ENCODE results near the gene SMARCA2.

SMARCA2 gene

GRCh38 chr9:2191609-2191972, 176.4 kb downstream of the SMARCA2 start:
- DNase-seq, result no peak
- Mint-ChIP-seq H3K9me3 (no peaks in the 10 kb centered on the region), H3K4me1 (peaks cover 13% of the 10 kb centered on the region), H3K27me3 (no peaks in the 10 kb centered on the region), H3K4me3 (no peak overlapping the region), H3K36me3 (ENCODE audit: low read depth) (peaks cover 62% of the 10 kb centered on the region), H3K27ac (peak overlapping the region; percentile 80)
- no peak for ATAC-seq

GRCh38 chr9:2192356-2192979, 177.3 kb downstream of the SMARCA2 start:
- no peaks in the 10 kb centered on the region for H3K27me3 Mint-ChIP-seq
- peaks cover 64% of the 10 kb centered on the region for H3K36me3 Mint-ChIP-seq (ENCODE audit: low read depth)
- DNase-seq (no peak), ATAC-seq (peak; percentile 72)
- H3K4me1 Mint-ChIP-seq, result peaks cover 13% of the 10 kb centered on the region
- no peaks in the 10 kb centered on the region for H3K9me3 Mint-ChIP-seq
- H3K27ac Mint-ChIP-seq, result peak overlapping the region; percentile 80
- H3K4me3 Mint-ChIP-seq, result no peak overlapping the region

- Mint-ChIP-seq H3K9me3 (peaks cover 4% of the 10 kb centered on the region), H3K27me3 (no peaks in the 10 kb centered on the region), H3K4me1 (peaks cover 13% of the 10 kb centered on the region), H3K27ac (no peak overlapping the region), H3K36me3 (ENCODE audit: low read depth) (peaks cover 69% of the 10 kb centered on the region), H3K4me3 (no peak overlapping the region)
- ATAC-seq (no peak), DNase-seq (no peak)
Observed at GRCh38 chr9:2193552-2193951, 178.4 kb downstream of the SMARCA2 start.

- H3K27me3 Mint-ChIP-seq, result no peaks in the 10 kb centered on the region
- no peak for DNase-seq
- H3K36me3 Mint-ChIP-seq (ENCODE audit: low read depth), result peaks cover 70% of the 10 kb centered on the region
- no peak overlapping the region for H3K4me3 Mint-ChIP-seq
- no peak overlapping the region for H3K27ac Mint-ChIP-seq
- peaks cover 17% of the 10 kb centered on the region for H3K9me3 Mint-ChIP-seq
- H3K4me1 Mint-ChIP-seq, result peaks cover 22% of the 10 kb centered on the region
- no peak for ATAC-seq
Observed at GRCh38 chr9:2195211-2195610, 180.1 kb downstream of the SMARCA2 start.

GRCh38 chr9:2196757-2197156, 181.6 kb downstream of the SMARCA2 start:
- H3K4me1 Mint-ChIP-seq, result peaks cover 21% of the 10 kb centered on the region
- no peak overlapping the region for H3K27ac Mint-ChIP-seq
- no peak overlapping the region for H3K4me3 Mint-ChIP-seq
- peaks cover 67% of the 10 kb centered on the region for H3K36me3 Mint-ChIP-seq (ENCODE audit: low read depth)
- peaks cover 26% of the 10 kb centered on the region for H3K9me3 Mint-ChIP-seq
- ATAC-seq, result no peak
- no peaks in the 10 kb centered on the region for H3K27me3 Mint-ChIP-seq
- no peak for DNase-seq

GRCh38 chr9:2198956-2199635, 183.9 kb downstream of the SMARCA2 start:
- Mint-ChIP-seq H3K27ac (peak overlapping the region; percentile 49), H3K4me3 (no peak overlapping the region), H3K27me3 (no peaks in the 10 kb centered on the region), H3K36me3 (ENCODE audit: low read depth) (peaks cover 52% of the 10 kb centered on the region), H3K4me1 (peaks cover 9% of the 10 kb centered on the region), H3K9me3 (peaks cover 33% of the 10 kb centered on the region)
- ATAC-seq, result no peak
- DNase-seq, result no peak

GRCh38 chr9:2199999-2200796, 185.1 kb downstream of the SMARCA2 start:
- Mint-ChIP-seq H3K4me1 (peaks cover 9% of the 10 kb centered on the region), H3K27ac (peak overlapping the region; percentile 49), H3K36me3 (ENCODE audit: low read depth) (peaks cover 44% of the 10 kb centered on the region), H3K27me3 (no peaks in the 10 kb centered on the region), H3K4me3 (no peak overlapping the region), H3K9me3 (peaks cover 33% of the 10 kb centered on the region)
- ATAC-seq (no peak), DNase-seq (no peak)

GRCh38 chr9:2208465-2208864, 193.3 kb downstream of the SMARCA2 start:
- Mint-ChIP-seq H3K4me1 (peaks cover 2% of the 10 kb centered on the region), H3K27ac (no peak overlapping the region), H3K36me3 (ENCODE audit: low read depth) (peaks cover 2% of the 10 kb centered on the region), H3K4me3 (no peak overlapping the region), H3K9me3 (no peaks in the 10 kb centered on the region), H3K27me3 (no peaks in the 10 kb centered on the region)
- DNase-seq (no peak), ATAC-seq (no peak)

- H3K9me3 Mint-ChIP-seq, result no peaks in the 10 kb centered on the region
- no peak for ATAC-seq
- DNase-seq, result no peak
- H3K4me1 Mint-ChIP-seq, result peaks cover 2% of the 10 kb centered on the region
- no peaks in the 10 kb centered on the region for H3K36me3 Mint-ChIP-seq (ENCODE audit: low read depth)
- no peak overlapping the region for H3K4me3 Mint-ChIP-seq
- H3K27me3 Mint-ChIP-seq, result no peaks in the 10 kb centered on the region
- H3K27ac Mint-ChIP-seq, result no peak overlapping the region
Observed at GRCh38 chr9:2208991-2209390, 193.8 kb downstream of the SMARCA2 start.

GRCh38 chr9:2209400-2209799, 194.3 kb downstream of the SMARCA2 start:
- DNase-seq (no peak), ATAC-seq (no peak)
- H3K36me3 Mint-ChIP-seq (ENCODE audit: low read depth), result no peaks in the 10 kb centered on the region
- H3K27me3 Mint-ChIP-seq, result no peaks in the 10 kb centered on the region
- no peaks in the 10 kb centered on the region for H3K9me3 Mint-ChIP-seq
- no peak overlapping the region for H3K4me3 Mint-ChIP-seq
- no peak overlapping the region for H3K27ac Mint-ChIP-seq
- H3K4me1 Mint-ChIP-seq, result peaks cover 2% of the 10 kb centered on the region

GRCh38 chr9:2210201-2210600, 195.1 kb downstream of the SMARCA2 start:
- Mint-ChIP-seq H3K4me3 (no peak overlapping the region), H3K36me3 (ENCODE audit: low read depth) (no peaks in the 10 kb centered on the region)
- ATAC-seq, result no peak

GRCh38 chr9:2213830-2214468, 198.8 kb downstream of the SMARCA2 start:
- no peak overlapping the region for H3K4me3 Mint-ChIP-seq
- H3K4me1 Mint-ChIP-seq, result peaks cover 2% of the 10 kb centered on the region
- DNase-seq (no peak), ATAC-seq (no peak)
- no peaks in the 10 kb centered on the region for H3K27me3 Mint-ChIP-seq
- no peak overlapping the region for H3K27ac Mint-ChIP-seq
- H3K36me3 Mint-ChIP-seq (ENCODE audit: low read depth), result no peaks in the 10 kb centered on the region
- no peaks in the 10 kb centered on the region for H3K9me3 Mint-ChIP-seq

More at GRCh38 chr9:2210201-2210600, 195.1 kb downstream of the SMARCA2 start:
- Mint-ChIP-seq H3K4me1 (peaks cover 2% of the 10 kb centered on the region), H3K27me3 (no peaks in the 10 kb centered on the region), H3K27ac (no peak overlapping the region), H3K9me3 (no peaks in the 10 kb centered on the region)
- DNase-seq, result no peak

GRCh38 chr9:2214707-2215106, 199.6 kb downstream of the SMARCA2 start:
- ATAC-seq, result no peak
- Mint-ChIP-seq H3K27ac (no peak overlapping the region), H3K27me3 (no peaks in the 10 kb centered on the region), H3K9me3 (no peaks in the 10 kb centered on the region), H3K4me3 (no peak overlapping the region), H3K4me1 (no peaks in the 10 kb centered on the region), H3K36me3 (ENCODE audit: low read depth) (no peaks in the 10 kb centered on the region)
- no peak for DNase-seq

- DNase-seq (no peak), ATAC-seq (no peak)
- H3K36me3 Mint-ChIP-seq (ENCODE audit: low read depth), result no peaks in the 10 kb centered on the region
- no peak overlapping the region for H3K4me3 Mint-ChIP-seq
- no peaks in the 10 kb centered on the region for H3K27me3 Mint-ChIP-seq
- H3K4me1 Mint-ChIP-seq, result no peaks in the 10 kb centered on the region
- H3K9me3 Mint-ChIP-seq, result peaks cover 2% of the 10 kb centered on the region
- no peak overlapping the region for H3K27ac Mint-ChIP-seq
Observed at GRCh38 chr9:2215921-2216441, 200.8 kb downstream of the SMARCA2 start.

All from activated naive CD8-positive, alpha-beta T cell treated with anti-CD3 and anti-CD28 coated beads, Interleukin-2, amount 50 U/mL, for 24 hours (primary cell).